HL-60 (cell line): ENCODE results near the gene GSTA2.
"Not testable (repeated sequence)": the region's sequence is repeated elsewhere in the genome, so short reads cannot be mapped to it uniquely, and the experiment has no call there.

Experiments used
- DNase-seq, 2 experiments: peaks; one replicate each; pipeline ENCODE4 v3.0.0-alpha.2; 2010 to 2020; ENCODE audit warnings: low read depth in 1 of 2, low spot score in 1 of 2
- H3K27ac ChIP-seq: fragments of 250-450 bp; sonication (Bioruptor Pico); replicated peaks from 2 replicates; pipeline ENCODE4 v1.5.1; 2020; ENCODE audit warnings: mild to moderate bottlenecking, moderate library complexity
- H3K27me3 ChIP-seq: fragments of 250-450 bp; sonication (Bioruptor Pico); 2 replicates; pipeline ENCODE4 v1.5.1; 2021; ENCODE audit warnings: mild to moderate bottlenecking, moderate library complexity; ENCODE audit not compliant: insufficient read depth, poor library complexity, severe bottlenecking
- H3K4me3 ChIP-seq: replicated peaks from 2 replicates; pipeline ENCODE4 v1.5.1; 2011; ENCODE audit warnings: mild to moderate bottlenecking, control low read depth, low read length; ENCODE audit not compliant: insufficient read depth
- CTCF ChIP-seq: IDR thresholded peaks from one replicate; pipeline ENCODE4 v1.5.1; 2011; ENCODE audit warnings: low read length, control low read depth, inconsistent platforms; ENCODE audit not compliant: insufficient read depth
- GABPA ChIP-seq: IDR thresholded peaks from 2 replicates; pipeline ENCODE4 v1.6.1; 2012; ENCODE audit warnings: low read depth
- POLR2AphosphoS5 ChIP-seq: IDR thresholded peaks from 2 replicates; pipeline ENCODE4 v1.6.1; 2012; ENCODE audit warnings: low read depth
- SPI1 ChIP-seq: IDR thresholded peaks from 2 replicates; pipeline ENCODE4 v1.6.1; 2012; ENCODE audit warnings: low read depth, mild to moderate bottlenecking, borderline replicate concordance
- TF ChIP-seq, protein P1 (sequence below): IDR thresholded peaks from 2 replicates; pipeline ENCODE4 v1.6.1; 2012; ENCODE audit warnings: low read depth; ENCODE audit not compliant: insufficient replicate concordance

The GSTA2 gene

GRCh38 chr6:52759085-52759484 lies 4.2 kb downstream of the GSTA2 start:
- no peak for DNase-seq
- no peaks in the 10 kb centered on the region for H3K27me3 ChIP-seq
- H3K27ac ChIP-seq: no peak overlapping the region
- no peak overlapping the region for H3K4me3 ChIP-seq
- TF ChIP-seq, protein P1, sequence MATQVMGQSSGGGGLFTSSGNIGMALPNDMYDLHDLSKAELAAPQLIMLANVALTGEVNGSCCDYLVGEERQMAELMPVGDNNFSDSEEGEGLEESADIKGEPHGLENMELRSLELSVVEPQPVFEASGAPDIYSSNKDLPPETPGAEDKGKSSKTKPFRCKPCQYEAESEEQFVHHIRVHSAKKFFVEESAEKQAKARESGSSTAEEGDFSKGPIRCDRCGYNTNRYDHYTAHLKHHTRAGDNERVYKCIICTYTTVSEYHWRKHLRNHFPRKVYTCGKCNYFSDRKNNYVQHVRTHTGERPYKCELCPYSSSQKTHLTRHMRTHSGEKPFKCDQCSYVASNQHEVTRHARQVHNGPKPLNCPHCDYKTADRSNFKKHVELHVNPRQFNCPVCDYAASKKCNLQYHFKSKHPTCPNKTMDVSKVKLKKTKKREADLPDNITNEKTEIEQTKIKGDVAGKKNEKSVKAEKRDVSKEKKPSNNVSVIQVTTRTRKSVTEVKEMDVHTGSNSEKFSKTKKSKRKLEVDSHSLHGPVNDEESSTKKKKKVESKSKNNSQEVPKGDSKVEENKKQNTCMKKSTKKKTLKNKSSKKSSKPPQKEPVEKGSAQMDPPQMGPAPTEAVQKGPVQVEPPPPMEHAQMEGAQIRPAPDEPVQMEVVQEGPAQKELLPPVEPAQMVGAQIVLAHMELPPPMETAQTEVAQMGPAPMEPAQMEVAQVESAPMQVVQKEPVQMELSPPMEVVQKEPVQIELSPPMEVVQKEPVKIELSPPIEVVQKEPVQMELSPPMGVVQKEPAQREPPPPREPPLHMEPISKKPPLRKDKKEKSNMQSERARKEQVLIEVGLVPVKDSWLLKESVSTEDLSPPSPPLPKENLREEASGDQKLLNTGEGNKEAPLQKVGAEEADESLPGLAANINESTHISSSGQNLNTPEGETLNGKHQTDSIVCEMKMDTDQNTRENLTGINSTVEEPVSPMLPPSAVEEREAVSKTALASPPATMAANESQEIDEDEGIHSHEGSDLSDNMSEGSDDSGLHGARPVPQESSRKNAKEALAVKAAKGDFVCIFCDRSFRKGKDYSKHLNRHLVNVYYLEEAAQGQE: no peak
- no peak for TF ChIP-seq GABPA
- no peak for TF ChIP-seq SPI1
- TF ChIP-seq POLR2AphosphoS5: no peak
- no peak for TF ChIP-seq CTCF

DNA sequence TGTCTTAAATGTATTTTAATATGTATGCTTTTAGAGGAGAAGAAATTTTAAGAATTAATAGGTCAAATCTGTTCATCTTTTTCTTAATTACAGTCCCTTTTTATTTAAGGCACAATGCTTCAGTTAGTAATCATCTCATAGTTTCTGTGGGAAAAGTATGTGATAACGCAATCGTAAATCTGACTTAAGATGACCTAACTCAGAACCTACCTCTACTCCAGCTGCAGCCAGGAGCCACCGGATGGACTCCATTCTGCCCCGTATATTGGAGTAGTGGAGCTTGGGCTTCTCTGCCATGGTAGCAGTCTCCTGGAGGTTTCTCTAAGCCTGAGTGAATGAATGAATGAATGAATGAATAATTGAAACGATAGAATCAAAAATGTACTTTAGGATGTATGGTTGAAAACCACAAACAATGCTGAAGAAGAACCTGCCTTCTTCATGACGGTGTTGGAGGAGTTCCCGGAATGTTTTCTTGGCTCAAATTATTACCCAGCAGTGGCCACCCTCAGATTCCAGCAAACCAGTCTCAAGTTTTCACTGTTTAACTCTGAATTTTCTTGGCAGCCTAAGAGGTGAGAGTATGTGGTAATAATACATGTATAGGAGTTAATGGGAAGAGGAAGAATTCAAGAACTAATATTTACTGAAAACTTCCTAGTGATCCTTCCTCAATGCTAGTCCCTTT lies 5.5 kb downstream of the GSTA2 start:
- not testable (repeated sequence) for H3K27ac ChIP-seq

GRCh38 chr6:52754443-52754842 lies 8.8 kb downstream of the GSTA2 start:
- Histone ChIP-seq H3K4me3 (no peak overlapping the region), H3K27ac (no peak overlapping the region), H3K27me3 (peaks cover 2% of the 10 kb centered on the region)
- TF ChIP-seq, protein P1: no peak
- TF ChIP-seq SPI1: no peak
- TF ChIP-seq CTCF: no peak
- no peak for TF ChIP-seq GABPA
- no peak for TF ChIP-seq POLR2AphosphoS5
- DNase-seq: no peak

More for the DNA sequence above, 5.5 kb downstream of the GSTA2 start:
- not testable (repeated sequence) for H3K27me3 ChIP-seq, H3K4me3 ChIP-seq, DNase-seq

DNA sequence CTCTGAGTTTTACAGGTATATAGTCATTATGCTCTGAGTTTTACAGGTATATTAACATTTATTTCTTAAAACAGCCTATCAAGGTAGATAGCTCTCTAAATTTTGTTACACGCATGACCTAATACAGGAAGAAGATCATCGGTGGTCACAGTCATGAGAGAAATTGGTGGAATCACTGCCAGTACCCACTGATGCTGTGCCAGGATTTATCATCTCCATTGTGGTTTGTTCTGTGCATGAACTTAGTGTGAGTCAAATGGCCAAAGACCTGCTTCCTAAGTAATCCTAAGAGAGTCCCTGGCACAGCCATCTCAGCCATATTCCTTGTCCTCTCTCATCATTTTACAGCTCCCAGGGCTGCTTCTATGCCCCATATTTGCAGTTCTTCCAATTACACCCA lies 10.1 kb downstream of the GSTA2 start:
- H3K27me3 ChIP-seq, DNase-seq, H3K27ac ChIP-seq, H3K4me3 ChIP-seq: not testable (repeated sequence)

- no peak for DNase-seq
- TF ChIP-seq CTCF (no peak), POLR2AphosphoS5 (no peak), GABPA (no peak), SPI1 (no peak)
- TF ChIP-seq, protein P1: no peak
- Histone ChIP-seq H3K27ac (no peak overlapping the region), H3K4me3 (no peak overlapping the region), H3K27me3 (peaks cover 2% of the 10 kb centered on the region)
Measured at GRCh38 chr6:52752310-52752709, 11.0 kb downstream of the GSTA2 start.
